HepG2 (cell line): ENCODE measurements around the gene FBXL2. TPM values are rescaled to one million over a fixed set of nuclear protein-coding genes. Genes with fewer than 3 reads are reported as not detected.

Experiments used
- ATAC-seq: fragments of 200-7000 bp; cut with Tn5 transposase; 3 replicates; pipeline ENCODE4 v1.9.1; 2020; ENCODE audit warnings: mild to moderate bottlenecking, moderate library complexity
- BruUV-seq: library from RNA; stranded (reverse); fragments of 400-500 nt; replicated peaks from 2 replicates; lab custom pipeline; 2021; lab: Mats Ljungman, UMichigan
- CTCF ChIA-PET: fragments of 300-600 bp; formaldehyde crosslinking; extraction: SDS; loops from one replicate; lab custom pipeline; 2021; ENCODE audit warnings: low total read pairs, inconsistent platforms, low intra/inter-chr PET ratio; lab: Yijun Ruan, JAX
- POLR2A ChIA-PET: fragments of 350-600 bp; sonication (Branson Sonifier 250); formaldehyde crosslinking; loops from one replicate; lab custom pipeline; 2020; ENCODE audit warnings: antibody characterized with exemption, inconsistent platforms; lab: Yijun Ruan, JAX
- DNase-seq: peaks from one replicate; pipeline ENCODE4 v3.0.0-alpha.2; 2015; ENCODE audit warnings: low spot score
- FAIRE-seq: peaks from 3 replicates; lab custom pipeline; 2011; peaks lifted over from hg19 to GRCh38; lab: Jason Lieb, UNC
- H2AFZ ChIP-seq: one replicate; pipeline ENCODE4 v1.6.1; 2011; ENCODE audit warnings: low read length, inconsistent platforms
- H3K27ac ChIP-seq: fragments of 300-600 bp; 3 replicates; pipeline ENCODE4 v1.8.0; 2011; ENCODE audit warnings: mixed run types, mild to moderate bottlenecking, mixed read lengths, low read length, inconsistent platforms; ENCODE audit not compliant: insufficient read depth; ENCODE audit errors: extremely low read length
- H3K27me3 ChIP-seq, 2 experiments: fragments of 200-600 bp in 1 of 2; 2 replicates in 1 of 2; 3 replicates in 1 of 2; pipeline versions ENCODE4 v1.6.0 to v1.8.0; 2011; ENCODE audit warnings: low read length in 2 of 2, mild to moderate bottlenecking in 2 of 2, moderate library complexity in 2 of 2, inconsistent platforms in 1 of 2; ENCODE audit not compliant: insufficient read depth in 2 of 2, control insufficient read depth in 1 of 2
- H3K36me3 ChIP-seq, 2 experiments: fragments of 200-600 bp in 1 of 2; replicated peaks in 1 of 2; 2 replicates in 1 of 2; 3 replicates in 1 of 2; pipeline versions ENCODE4 v1.5.1 to v1.8.0; 2011; ENCODE audit warnings: low read length in 2 of 2, inconsistent platforms in 1 of 2; ENCODE audit not compliant: insufficient read depth in 2 of 2, control insufficient read depth in 1 of 2
- H3K4me1 ChIP-seq: 2 replicates; pipeline ENCODE4 v1.5.1; 2012; ENCODE audit warnings: low read length, inconsistent platforms; ENCODE audit not compliant: insufficient read depth
- H3K4me2 ChIP-seq: 2 replicates; pipeline ENCODE4 v1.6.0; 2011; ENCODE audit warnings: low read depth, low read length, inconsistent platforms
- H3K4me3 ChIP-seq, 3 experiments: fragments of 200-600 bp in 1 of 3; sonication (generic), shearing (Covaris generic) in 1 of 3; replicated peaks in 1 of 3; 2 replicates each; pipeline ENCODE4 v1.5.1; 2011 to 2016; ENCODE audit warnings: low read length in 3 of 3, inconsistent platforms in 2 of 3, low read depth in 2 of 3, mild to moderate bottlenecking in 2 of 3, control low read depth in 1 of 3, mixed read lengths in 1 of 3; ENCODE audit not compliant: insufficient read depth in 1 of 3
- H3K79me2 ChIP-seq: one replicate; pipeline ENCODE4 v1.6.1; 2011; ENCODE audit warnings: low read length, inconsistent platforms; ENCODE audit not compliant: insufficient read depth
- H3K9ac ChIP-seq: 2 replicates; pipeline ENCODE4 v1.6.0; 2011; ENCODE audit warnings: mild to moderate bottlenecking, low read depth, low read length, inconsistent platforms; ENCODE audit not compliant: insufficient read depth
- H3K9me3 ChIP-seq: 2 replicates; pipeline ENCODE4 v1.5.1; 2012; ENCODE audit warnings: mild to moderate bottlenecking, low read length
- H4K20me1 ChIP-seq: 2 replicates; pipeline ENCODE4 v1.6.0; 2011; ENCODE audit warnings: inconsistent platforms, mild to moderate bottlenecking, low read length, moderate library complexity; ENCODE audit not compliant: insufficient read depth
- ADNP ChIP-seq: sonication (generic); formaldehyde crosslinking; IDR thresholded peaks from 2 replicates; pipeline ENCODE4 v1.4.0; 2020; ENCODE audit warnings: missing genetic modification reagents
- ESRRA ChIP-seq: sonication (generic); formaldehyde crosslinking; IDR thresholded peaks from 2 replicates; pipeline ENCODE4 v1.5.1; 2020; ENCODE audit warnings: mild to moderate bottlenecking, low read depth, missing genetic modification reagents
- GTF2F1 ChIP-seq: fragments of 150-350 bp; IDR thresholded peaks from 2 replicates; pipeline ENCODE4 v1.6.1; 2014; ENCODE audit warnings: low read length
- HMG20B ChIP-seq: conservative IDR thresholded peaks from 2 replicates; pipeline ENCODE4 v1.6.1; 2016; ENCODE audit warnings: missing genetic modification reagents, missing compliant biosample characterization
- JUNB ChIP-seq: sonication (generic); formaldehyde crosslinking; IDR thresholded peaks from 2 replicates; pipeline ENCODE4 v1.8.0; 2022; ENCODE audit warnings: missing genetic modification reagents, mild to moderate bottlenecking, borderline replicate concordance
- MAFF ChIP-seq: IDR thresholded peaks from 2 replicates; pipeline ENCODE4 v1.6.1; 2011; ENCODE audit warnings: low read depth, low read length, improper control_type of control experiment
- MAFK ChIP-seq, 2 experiments: IDR thresholded peaks in 1 of 2; conservative IDR thresholded peaks in 1 of 2; 2 replicates each; pipeline ENCODE4 v1.6.1; 2011; ENCODE audit warnings: improper control_type of control experiment in 2 of 2, low read length in 2 of 2
- NCOA1 ChIP-seq: sonication (generic); formaldehyde crosslinking; IDR thresholded peaks from 2 replicates; pipeline ENCODE4 v1.9.0; 2021; ENCODE audit warnings: missing genetic modification reagents
- PCBP2 ChIP-seq: fragments of 200-400 bp; formaldehyde crosslinking; optimal IDR thresholded peaks from 2 replicates; pipeline ENCODE3; 2018; ENCODE audit warnings: low read length, low read depth; ENCODE audit not compliant: poor library complexity, severe bottlenecking
- RBM22 ChIP-seq: fragments of 200-400 bp; formaldehyde crosslinking; optimal IDR thresholded peaks from 2 replicates; pipeline ENCODE3; 2017; ENCODE audit warnings: mild to moderate bottlenecking, low read length, moderate library complexity
- REL ChIP-seq: sonication (generic); formaldehyde crosslinking; conservative IDR thresholded peaks from 2 replicates; pipeline ENCODE4 v1.8.0; 2022; ENCODE audit warnings: mild to moderate bottlenecking, missing genetic modification reagents, moderate library complexity
- RORA ChIP-seq: sonication (generic); formaldehyde crosslinking; IDR thresholded peaks from 2 replicates; pipeline ENCODE4 v1.5.0; 2020; ENCODE audit warnings: mild to moderate bottlenecking, missing genetic modification reagents, moderate library complexity
- SALL1 ChIP-seq: sonication (generic); formaldehyde crosslinking; IDR thresholded peaks from 2 replicates; pipeline ENCODE4 v1.8.0; 2022; ENCODE audit warnings: mild to moderate bottlenecking, missing genetic modification reagents
- U2AF1 ChIP-seq: fragments of 200-400 bp; formaldehyde crosslinking; optimal IDR thresholded peaks from 2 replicates; pipeline ENCODE3; 2017; ENCODE audit warnings: mild to moderate bottlenecking, low read depth, low read length
- ZNF558 ChIP-seq: sonication (generic); formaldehyde crosslinking; IDR thresholded peaks from 2 replicates; pipeline ENCODE4 v1.9.0; 2022; ENCODE audit warnings: mild to moderate bottlenecking, missing genetic modification reagents, borderline replicate concordance
- ZNF724P ChIP-seq: sonication (generic); formaldehyde crosslinking; IDR thresholded peaks from 2 replicates; pipeline ENCODE4 v1.8.0; 2022; ENCODE audit warnings: missing genetic modification reagents, borderline replicate concordance
- WGBS: methylation state at CpG from one replicate; pipeline ENCODE4 v1.1.6; 2017; ENCODE audit warnings: low lambda C conversion rate; 5-methylcytosine and 5-hydroxymethylcytosine counted together
- in situ Hi-C: cut with HindIII; loops from 2 replicates; pipeline ENCODE4 v1.10.0; 2017; ENCODE audit warnings: low pct_unique_long_range_greater_than_20kb; ENCODE audit not compliant: extremely low pct_ligation_motif_present
- intact Hi-C: fragments of 100-400 bp; cut with micrococcal nuclease; formaldehyde crosslinking; loops from one replicate; pipeline ENCODE4 v1.10.0; 2022; ENCODE audit not compliant: unreplicated experiment
- polyA plus RNA-seq, 8 experiments: library from polyadenylated mRNA; depleted of rRNA in 3 of 8; stranded (reverse) in 7 of 8; unstranded in 1 of 8; fragments of >200 nt; fragmentation: Illumina TruSeq in 4 of 8; extraction: Trizol in 4 of 8; gene quantifications; 2 replicates each; pipeline versions ENCODE4 v1.2.1 to v1.2.3, GENCODE V29; 2011 to 2016; ENCODE audit warnings: low read depth in 4 of 8, missing spikeins in 1 of 8, mixed read lengths in 1 of 8; ENCODE audit not compliant: insufficient read depth in 1 of 8
- total RNA-seq, 5 experiments: library from RNA; depleted of rRNA; stranded (reverse); fragments of >200 nt; fragmentation: Illumina TruSeq; extraction: Trizol; gene quantifications; 2 replicates each; pipeline ENCODE4 v1.2.3, GENCODE V29; 2016; ENCODE audit warnings: low read depth in 1 of 5

Gene FBXL2
- total and polyA plus RNA-seq, 2 of the 13 experiments (the other 11 are each of a cell fraction or from before 2014, with no cell fraction given): 1.8 to 5.0 TPM

DNA sequence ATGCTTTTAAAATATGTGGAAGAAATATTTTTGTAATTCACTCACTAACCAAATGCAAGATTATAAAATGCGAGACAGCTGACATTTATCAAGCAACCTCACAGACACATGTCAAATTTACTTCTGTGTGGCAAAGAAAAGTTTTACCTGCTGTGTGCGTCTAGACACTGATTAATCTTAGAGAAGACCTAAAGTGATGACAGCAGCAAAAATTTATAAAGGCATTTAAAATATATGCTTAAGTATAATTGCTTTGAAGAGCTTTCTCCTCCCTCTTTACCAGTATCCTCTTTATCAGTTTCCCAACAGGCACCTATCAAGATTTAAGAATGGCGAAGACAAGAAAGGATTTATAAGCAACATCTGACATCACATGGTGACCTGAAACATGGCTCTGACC is 125.7 kb downstream of the FBXL2 start:
- Histone ChIP-seq H3K27ac (no peak overlapping the region), H3K4me2 (no peak overlapping the region), H3K79me2 (no peaks in the 10 kb centered on the region), H3K9me3 (no peaks in the 10 kb centered on the region), H3K36me3 (peaks cover 18 to 87% of the 10 kb centered on the region in 2 experiments), H3K27me3 (no peaks in the 10 kb centered on the region), H3K4me1 (no peaks in the 10 kb centered on the region), H3K4me3 (no peak overlapping the region), H3K9ac (no peak overlapping the region), H4K20me1 (no peaks in the 10 kb centered on the region), H2AFZ (no peak overlapping the region)
- ChIA-PET CTCF (no interaction called here), POLR2A (no interaction called here)
- intact Hi-C loops: no loop called here
- BruUV-seq: no TSS peak
- ATAC-seq (no peak), DNase-seq (no peak), FAIRE-seq (no peak)
- in situ Hi-C loops: no loop called here
- 98% methylated on average over 3 of the region's 3 CpGs for WGBS
- no peak for TF ChIP-seq REL (CRISPR knock-in tag)
- peak; percentile 82 for TF ChIP-seq MAFF
- no peak for TF ChIP-seq U2AF1
- TF ChIP-seq NCOA1 (CRISPR knock-in tag): no peak
- no peak for TF ChIP-seq HMG20B (CRISPR knock-in tag)
- no peak for TF ChIP-seq SALL1 (CRISPR knock-in tag)
- no peak for TF ChIP-seq GTF2F1
- TF ChIP-seq MAFK (conservative IDR thresholded peaks at IDR 0.05 in 1 of 2, IDR thresholded peaks at IDR 0.05 in 1 of 2; ENCODE audit: low read length in 2 of 2): peak; percentile 78 to 92
- TF ChIP-seq ZNF558 (CRISPR knock-in tag): no peak
- TF ChIP-seq PCBP2: no peak
- TF ChIP-seq JUNB: no peak
- no peak for TF ChIP-seq ESRRA (CRISPR knock-in tag)
- TF ChIP-seq RORA: no peak
- no peak for TF ChIP-seq ZNF724P (CRISPR knock-in tag)
- peak; percentile 31 for TF ChIP-seq RBM22
- no peak for TF ChIP-seq ADNP (CRISPR knock-in tag)
